Amygdala (tissue), 56 donors: Measurements from ENCODE around the gene ARHGAP40.
A peak's percentile ranks its signal among the peaks of the same experiment; 100 is the strongest.

Experiments
- DNase-seq, 56 donors: peaks; one replicate each; lab custom pipeline; 2025; lab: John Stamatoyannopoulos, UW

The ARHGAP40 gene

GRCh38 chr20:38644588-38645260 lies 43.1 kb downstream of the ARHGAP40 start:
- no peak for DNase-seq

DNA sequence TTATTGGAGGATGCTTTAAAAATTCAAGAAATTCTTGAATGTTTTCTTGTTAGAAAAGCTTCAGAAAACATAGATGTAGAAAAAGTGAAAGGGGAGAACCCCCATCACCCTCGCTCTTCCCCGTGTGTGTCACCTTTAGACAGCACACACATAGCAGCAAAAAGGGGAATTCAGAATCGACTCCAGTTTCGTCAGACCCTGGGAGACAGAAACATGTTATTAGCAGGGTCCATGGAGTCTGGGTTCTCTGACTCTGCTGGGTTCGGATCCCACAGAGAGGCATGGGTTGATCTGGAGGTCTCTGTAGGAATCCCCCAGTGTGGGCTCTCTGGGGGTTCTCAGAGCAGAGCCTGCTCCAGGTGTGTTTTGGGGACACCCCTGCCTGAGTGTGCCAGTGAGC lies 43.7 kb downstream of the ARHGAP40 start:
- no peak for DNase-seq

DNA sequence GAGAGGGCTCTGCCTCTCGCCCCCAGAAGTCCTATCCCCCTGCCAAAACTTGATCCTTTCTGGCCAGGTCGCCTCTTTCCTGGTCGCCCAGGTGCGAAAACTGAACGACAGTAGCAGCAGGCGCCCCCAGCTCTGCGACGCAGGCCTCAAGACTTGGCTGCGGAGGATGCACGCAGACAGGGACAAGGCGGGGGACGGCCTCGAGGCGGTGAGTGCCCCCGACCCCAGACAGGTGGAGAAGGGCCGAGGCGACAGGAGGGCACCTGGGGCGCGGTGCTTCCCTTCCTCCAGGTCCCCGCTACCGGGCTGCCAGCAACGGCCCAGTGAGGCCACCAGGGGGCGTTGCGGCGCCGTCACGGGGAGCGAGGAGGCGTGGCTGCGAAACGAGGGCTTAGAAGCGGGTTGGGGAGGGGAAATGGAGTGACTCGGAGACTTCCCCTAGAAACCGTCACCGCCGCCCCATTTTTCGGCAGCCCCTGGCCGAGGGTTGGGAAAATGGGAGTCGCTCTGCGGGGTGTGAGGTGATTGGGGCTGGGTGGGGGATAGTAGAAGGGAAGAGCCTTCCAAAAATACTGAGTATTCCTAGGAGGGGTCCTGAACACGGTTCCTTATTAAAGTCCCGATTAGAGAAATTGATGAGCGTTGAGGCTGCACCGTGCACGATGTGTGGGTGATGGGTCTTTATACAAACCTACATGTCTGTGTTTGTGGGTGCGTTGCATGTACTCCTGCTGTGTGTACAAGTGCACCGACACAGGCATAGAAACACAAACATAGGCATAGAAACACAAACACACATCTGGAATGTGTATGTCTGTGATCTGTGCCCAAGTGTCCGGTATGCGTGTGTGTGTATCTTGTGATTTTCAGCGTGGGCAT lies 44.6 kb downstream of the ARHGAP40 start:
- DNase-seq, result peak in 49 of 56 donors; percentile 19 to 80 (median 57)

DNA sequence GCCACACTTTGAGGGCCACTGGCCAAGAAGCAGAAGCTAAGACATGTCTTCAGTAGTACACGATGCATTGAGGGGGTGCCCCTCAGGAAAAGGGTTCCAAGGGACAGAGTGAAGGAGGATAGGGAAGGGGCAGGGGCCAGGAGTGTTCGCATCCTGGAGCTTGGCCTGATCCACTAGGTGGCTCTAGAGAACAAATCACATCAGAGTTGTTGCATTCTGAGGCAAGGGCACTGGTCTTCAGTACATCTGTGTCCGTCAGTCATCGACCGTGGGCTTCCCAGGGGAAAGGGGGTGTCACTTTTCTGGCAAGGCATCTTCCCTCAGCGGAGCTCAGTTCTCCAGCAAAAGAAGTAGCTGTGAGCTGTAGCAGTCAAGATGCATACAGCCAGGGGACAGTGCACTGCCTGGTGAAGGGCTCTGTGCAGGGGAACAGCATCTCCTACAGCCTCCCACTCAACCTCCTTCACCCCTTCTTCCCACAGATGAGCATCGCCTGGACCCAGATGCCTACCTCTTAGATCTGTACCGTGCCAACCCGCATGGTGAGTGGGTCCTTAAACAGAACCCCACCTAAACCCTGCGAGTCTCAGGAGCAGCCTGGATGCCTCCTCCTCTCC lies 47.8 kb downstream of the ARHGAP40 start:
- peak in 29 of 56 donors; percentile 3 to 54 (median 19) for DNase-seq

DNA sequence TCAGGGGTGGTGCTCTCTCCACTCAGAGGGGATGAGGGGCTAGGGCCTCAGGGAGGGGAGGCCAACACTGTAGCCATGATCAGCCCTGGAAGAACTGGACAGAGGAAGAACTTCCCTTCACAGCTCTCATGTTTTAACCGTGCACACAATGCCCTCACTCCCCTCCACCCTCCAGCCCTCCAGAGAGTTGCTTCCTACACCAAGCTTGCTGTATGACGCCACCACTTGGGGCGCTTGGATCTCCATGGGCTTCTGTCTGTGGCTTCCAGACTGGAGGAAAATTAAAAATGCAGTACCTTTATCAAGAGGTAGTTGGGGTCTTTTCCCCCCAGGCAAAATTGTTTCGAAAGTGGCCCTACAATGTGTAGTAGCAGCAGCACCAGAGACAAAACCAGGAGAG lies 48.4 kb downstream of the ARHGAP40 start:
- no peak for DNase-seq

- DNase-seq, result no peak
Observed at GRCh38 chr20:38651154-38651553, 49.5 kb downstream of the ARHGAP40 start.

- DNase-seq, result no peak
Observed at GRCh38 chr20:38651562-38651961, 50.0 kb downstream of the ARHGAP40 start.

GRCh38 chr20:38652995-38653394 lies 51.4 kb downstream of the ARHGAP40 start:
- no peak for DNase-seq

DNA sequence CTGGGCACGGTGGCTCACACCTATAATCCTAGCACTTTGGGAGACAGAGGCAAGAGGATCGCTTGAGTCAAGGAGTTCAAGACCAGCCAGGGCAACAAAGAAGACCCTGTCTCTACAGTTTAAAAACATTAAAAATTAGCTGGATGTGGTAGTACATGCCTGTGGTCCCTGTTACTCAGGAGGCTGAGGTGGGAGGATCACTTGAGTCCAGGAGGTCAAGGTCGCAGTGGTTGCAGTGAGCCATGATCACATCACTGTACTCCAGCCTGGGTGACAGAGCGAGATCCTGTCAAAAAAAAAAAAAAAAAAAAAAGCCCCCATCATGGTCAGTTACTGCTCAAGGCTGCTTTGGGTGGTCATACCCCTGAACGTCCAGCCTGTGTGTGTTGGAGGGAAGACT lies 55.8 kb downstream of the ARHGAP40 start:
- DNase-seq, result no peak

DNA sequence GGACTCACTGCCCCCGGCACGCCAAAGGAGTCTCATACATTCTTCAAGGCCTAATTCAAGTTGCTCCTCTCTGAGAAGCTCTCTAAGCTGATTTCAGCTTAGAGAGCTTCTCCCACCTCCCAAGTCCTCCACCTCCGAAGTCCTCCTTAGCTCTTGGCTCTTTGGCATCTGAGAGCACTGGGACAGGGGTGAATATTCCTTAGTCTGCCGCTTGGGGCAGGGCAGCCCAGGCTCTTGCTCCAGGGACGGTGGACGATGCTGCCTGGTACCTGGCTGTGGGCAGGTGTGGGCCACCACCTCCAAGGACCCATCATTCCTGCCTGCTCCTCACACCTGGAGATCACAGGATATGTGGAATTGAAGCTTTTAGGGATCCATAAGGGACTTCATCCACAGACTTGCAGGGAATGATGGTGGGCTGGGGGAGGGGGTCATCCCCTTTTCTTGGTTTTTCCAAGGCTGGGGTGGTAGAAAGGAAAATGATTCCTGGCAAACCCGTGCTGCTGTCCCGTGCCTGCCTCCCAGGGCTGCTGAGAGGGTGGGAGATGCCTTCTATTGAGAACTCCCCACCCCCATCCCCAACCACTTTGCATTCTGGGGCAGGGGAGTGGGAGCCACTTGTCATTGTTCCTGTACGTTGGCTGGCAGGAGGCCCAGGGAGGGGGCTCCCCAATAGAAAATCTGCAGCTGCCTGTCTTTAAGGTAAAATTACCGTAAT lies 57.4 kb downstream of the ARHGAP40 start:
- DNase-seq, result peak in 8 of 56 donors; percentile 2 to 30 (median 6)

DNA sequence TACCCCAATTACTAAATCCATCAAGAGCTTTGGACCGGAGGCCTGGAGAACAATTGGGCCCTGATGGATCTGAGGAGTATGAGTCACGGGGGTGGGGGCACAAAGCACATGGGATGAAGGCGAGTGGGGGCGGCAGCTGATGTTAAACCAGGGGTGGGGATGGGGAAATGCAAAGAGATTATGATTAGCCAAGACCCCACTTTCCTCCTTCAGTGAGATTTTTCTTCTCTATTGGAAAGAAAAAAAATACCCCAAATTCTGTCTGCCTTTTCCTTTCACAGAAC lies 57.9 kb downstream of the ARHGAP40 start:
- DNase-seq, result no peak

DNA sequence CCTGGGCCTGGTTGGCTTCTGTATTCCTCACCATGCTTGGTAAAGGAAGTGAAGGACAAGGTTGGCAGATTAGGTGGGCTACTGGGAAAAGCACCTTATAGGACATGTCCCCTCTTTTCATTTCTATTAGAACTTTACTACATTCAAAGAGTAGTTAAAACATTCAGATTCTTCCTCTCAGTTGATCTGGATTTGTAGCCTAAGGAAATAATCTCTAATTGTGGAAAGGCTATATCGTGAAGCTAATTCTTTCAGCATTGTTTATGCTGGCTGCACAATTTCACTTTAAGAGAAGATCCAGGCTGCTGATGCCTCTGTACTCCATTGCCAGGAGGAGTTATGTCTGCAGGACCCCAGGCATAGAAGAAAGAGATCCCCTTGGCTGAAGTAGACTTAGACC lies 58.8 kb downstream of the ARHGAP40 start:
- no peak for DNase-seq

GRCh38 chr20:38663660-38664059 lies 62.1 kb downstream of the ARHGAP40 start:
- DNase-seq, result no peak

- no peak for DNase-seq
Observed at GRCh38 chr20:38664284-38664683, 62.7 kb downstream of the ARHGAP40 start.

GRCh38 chr20:38665094-38665493 lies 63.5 kb downstream of the ARHGAP40 start:
- DNase-seq, result peak in 4 of 56 donors; percentile 9 to 36 (median 22)

DNA sequence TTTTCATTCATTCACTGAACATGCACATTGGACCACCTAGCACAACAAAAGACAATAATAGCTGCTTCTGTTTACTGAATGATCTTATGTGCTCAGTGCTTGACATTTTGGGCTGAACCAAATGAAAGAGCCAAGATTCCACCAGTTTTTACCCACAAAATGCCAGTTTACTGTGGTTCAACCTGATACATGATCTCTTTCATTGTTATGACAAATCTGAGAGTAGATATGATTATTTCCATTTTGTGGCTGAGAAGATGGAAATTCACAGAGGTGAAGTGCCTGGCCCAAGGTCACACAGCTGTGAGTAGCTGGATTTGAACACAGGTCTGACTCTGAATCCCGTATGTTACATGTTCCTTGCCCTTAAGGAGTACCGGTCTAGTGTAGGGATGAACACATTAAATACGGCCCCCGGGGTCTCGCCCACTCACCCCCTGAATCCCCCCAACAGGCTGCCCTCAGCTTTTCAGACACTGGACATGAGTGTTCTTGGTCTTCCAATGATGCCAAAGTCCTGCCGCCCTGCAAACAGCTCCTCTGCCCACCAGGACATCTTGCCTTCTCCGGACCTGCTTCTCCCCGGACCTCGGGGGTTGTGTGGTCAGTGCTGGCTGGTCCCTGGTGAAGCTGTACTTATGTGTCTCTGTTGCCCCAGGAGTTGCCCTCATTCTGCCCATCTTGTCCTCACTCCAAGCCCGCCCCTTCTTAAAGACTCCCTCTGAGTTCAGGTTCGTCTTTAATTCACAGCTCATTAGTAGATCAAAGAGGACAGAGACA lies 64.1 kb downstream of the ARHGAP40 start:
- peak in 2 of 56 donors; percentile 9 to 29 for DNase-seq

DNA sequence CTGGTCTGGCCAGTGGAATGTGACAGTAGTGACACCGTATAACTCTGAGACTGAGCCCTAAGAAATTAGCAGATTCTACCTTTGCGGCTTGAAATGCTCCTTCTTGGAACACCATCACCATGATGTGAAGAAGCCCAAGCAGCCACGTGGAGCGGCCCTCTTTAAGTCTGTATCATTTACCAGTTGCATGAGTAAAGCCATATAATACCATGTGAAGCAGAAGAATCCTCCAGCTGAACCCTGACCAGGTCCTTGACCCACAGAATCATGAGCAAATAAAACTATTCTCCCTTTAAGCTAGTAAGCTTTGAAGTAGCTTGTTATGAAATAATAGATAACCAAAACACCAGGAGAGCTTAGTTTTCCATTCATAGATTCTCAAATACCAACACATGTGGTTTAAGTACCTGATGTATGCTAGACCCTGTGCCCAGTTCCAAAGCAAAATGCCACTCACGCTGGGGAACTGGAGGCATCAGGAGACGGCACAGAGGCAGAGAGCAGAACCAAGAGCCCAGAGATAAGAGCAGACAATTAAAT lies 65.9 kb downstream of the ARHGAP40 start:
- DNase-seq, result no peak

DNA sequence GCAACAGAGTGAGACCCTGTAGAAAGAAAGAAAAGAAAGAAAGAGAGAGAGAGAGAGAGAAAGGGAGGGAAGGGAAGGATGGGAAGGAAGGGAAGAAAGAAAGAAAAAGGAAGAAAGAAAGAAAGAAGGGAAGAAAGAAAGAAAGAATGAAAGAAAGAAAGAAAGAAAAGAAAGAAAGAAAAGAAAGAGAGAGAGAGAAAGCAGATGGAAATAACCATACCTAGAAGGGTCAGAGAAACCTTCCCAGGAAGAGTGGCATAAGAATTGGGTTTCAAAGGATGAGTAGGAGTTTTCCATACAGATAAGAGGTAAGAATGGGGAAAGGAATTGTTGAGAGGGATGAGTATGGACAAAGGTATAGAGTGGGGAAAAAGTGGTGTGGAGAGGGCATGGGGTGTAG lies 68.1 kb downstream of the ARHGAP40 start:
- no peak for DNase-seq

GRCh38 chr20:38670786-38671185 lies 69.2 kb downstream of the ARHGAP40 start:
- no peak for DNase-seq

DNA sequence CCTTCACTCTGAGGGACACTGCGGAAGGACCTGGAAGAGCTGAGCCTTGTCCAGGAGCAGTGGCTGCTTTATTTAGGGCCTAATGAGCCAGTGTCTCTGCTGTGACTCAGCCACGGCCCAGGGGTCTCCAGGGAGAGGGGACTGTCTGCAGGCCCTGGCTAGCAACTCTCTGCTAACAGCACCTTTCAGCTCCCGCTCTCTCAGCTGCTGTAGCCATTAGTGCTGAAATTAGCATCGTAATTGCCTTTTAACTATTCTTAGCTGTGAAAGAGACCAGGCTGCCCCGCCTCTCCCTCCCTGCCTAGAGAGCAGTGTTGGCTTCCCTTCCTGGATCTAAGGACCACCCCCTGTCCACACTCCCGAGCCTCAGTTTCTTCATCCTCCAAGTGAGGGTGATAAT lies 69.6 kb downstream of the ARHGAP40 start:
- peak in 5 of 56 donors; percentile 3 to 20 (median 12) for DNase-seq
